HepG2 (cell line): Measurements from ENCODE around the gene SHISAL1. TPM values are rescaled to one million over a fixed set of nuclear protein-coding genes. Genes with fewer than 3 reads are reported as not detected.

ENCODE experiments used
- ATAC-seq: fragments of 200-7000 bp; cut with Tn5 transposase; 3 replicates; pipeline ENCODE4 v1.9.1; 2020; ENCODE audit warnings: mild to moderate bottlenecking, moderate library complexity
- BruUV-seq: library from RNA; stranded (reverse); fragments of 400-500 nt; replicated peaks from 2 replicates; lab custom pipeline; 2021; lab: Mats Ljungman, UMichigan
- CTCF ChIA-PET: fragments of 300-600 bp; formaldehyde crosslinking; extraction: SDS; loops from one replicate; lab custom pipeline; 2021; ENCODE audit warnings: low total read pairs, inconsistent platforms, low intra/inter-chr PET ratio; lab: Yijun Ruan, JAX
- POLR2A ChIA-PET: fragments of 350-600 bp; sonication (Branson Sonifier 250); formaldehyde crosslinking; loops from one replicate; lab custom pipeline; 2020; ENCODE audit warnings: antibody characterized with exemption, inconsistent platforms; lab: Yijun Ruan, JAX
- DNase-seq: peaks from one replicate; pipeline ENCODE4 v3.0.0-alpha.2; 2015; ENCODE audit warnings: low spot score
- FAIRE-seq: peaks from 3 replicates; lab custom pipeline; 2011; peaks lifted over from hg19 to GRCh38; lab: Jason Lieb, UNC
- H2AFZ ChIP-seq: one replicate; pipeline ENCODE4 v1.6.1; 2011; ENCODE audit warnings: low read length, inconsistent platforms
- H3K27ac ChIP-seq: fragments of 300-600 bp; 3 replicates; pipeline ENCODE4 v1.8.0; 2011; ENCODE audit warnings: mixed run types, mild to moderate bottlenecking, mixed read lengths, low read length, inconsistent platforms; ENCODE audit not compliant: insufficient read depth; ENCODE audit errors: extremely low read length
- H3K27me3 ChIP-seq, 2 experiments: fragments of 200-600 bp in 1 of 2; 2 replicates in 1 of 2; 3 replicates in 1 of 2; pipeline versions ENCODE4 v1.6.0 to v1.8.0; 2011; ENCODE audit warnings: low read length in 2 of 2, mild to moderate bottlenecking in 2 of 2, moderate library complexity in 2 of 2, inconsistent platforms in 1 of 2; ENCODE audit not compliant: insufficient read depth in 2 of 2, control insufficient read depth in 1 of 2
- H3K36me3 ChIP-seq, 2 experiments: fragments of 200-600 bp in 1 of 2; replicated peaks in 1 of 2; 2 replicates in 1 of 2; 3 replicates in 1 of 2; pipeline versions ENCODE4 v1.5.1 to v1.8.0; 2011; ENCODE audit warnings: low read length in 2 of 2, inconsistent platforms in 1 of 2; ENCODE audit not compliant: insufficient read depth in 2 of 2, control insufficient read depth in 1 of 2
- H3K4me1 ChIP-seq: 2 replicates; pipeline ENCODE4 v1.5.1; 2012; ENCODE audit warnings: low read length, inconsistent platforms; ENCODE audit not compliant: insufficient read depth
- H3K4me2 ChIP-seq: 2 replicates; pipeline ENCODE4 v1.6.0; 2011; ENCODE audit warnings: low read depth, low read length, inconsistent platforms
- H3K4me3 ChIP-seq, 3 experiments: fragments of 200-600 bp in 1 of 3; sonication (generic), shearing (Covaris generic) in 1 of 3; replicated peaks in 1 of 3; 2 replicates each; pipeline ENCODE4 v1.5.1; 2011 to 2016; ENCODE audit warnings: low read length in 3 of 3, inconsistent platforms in 2 of 3, low read depth in 2 of 3, mild to moderate bottlenecking in 2 of 3, control low read depth in 1 of 3, mixed read lengths in 1 of 3; ENCODE audit not compliant: insufficient read depth in 1 of 3
- H3K79me2 ChIP-seq: one replicate; pipeline ENCODE4 v1.6.1; 2011; ENCODE audit warnings: low read length, inconsistent platforms; ENCODE audit not compliant: insufficient read depth
- H3K9ac ChIP-seq: 2 replicates; pipeline ENCODE4 v1.6.0; 2011; ENCODE audit warnings: mild to moderate bottlenecking, low read depth, low read length, inconsistent platforms; ENCODE audit not compliant: insufficient read depth
- H3K9me3 ChIP-seq: 2 replicates; pipeline ENCODE4 v1.5.1; 2012; ENCODE audit warnings: mild to moderate bottlenecking, low read length
- H4K20me1 ChIP-seq: 2 replicates; pipeline ENCODE4 v1.6.0; 2011; ENCODE audit warnings: inconsistent platforms, mild to moderate bottlenecking, low read length, moderate library complexity; ENCODE audit not compliant: insufficient read depth
- AHDC1 ChIP-seq: sonication (generic); formaldehyde crosslinking; IDR thresholded peaks from 2 replicates; pipeline ENCODE4 v1.5.1; 2020; ENCODE audit warnings: mild to moderate bottlenecking, missing genetic modification reagents, borderline replicate concordance
- FIP1L1 ChIP-seq: fragments of 200-400 bp; formaldehyde crosslinking; IDR thresholded peaks from 2 replicates; pipeline ENCODE4 v1.6.1; 2018; ENCODE audit warnings: low read depth, mild to moderate bottlenecking, low read length, moderate library complexity, borderline replicate concordance; ENCODE audit not compliant: insufficient read depth
- HMGXB3 ChIP-seq: sonication (generic); formaldehyde crosslinking; IDR thresholded peaks from 2 replicates; pipeline ENCODE4 v1.4.0; 2020; ENCODE audit warnings: missing genetic modification reagents, borderline replicate concordance
- HNRNPH1 ChIP-seq: fragments of 200-400 bp; formaldehyde crosslinking; optimal IDR thresholded peaks from 2 replicates; pipeline ENCODE3; 2017; ENCODE audit warnings: mild to moderate bottlenecking, low read depth, low read length
- NR2F2 ChIP-seq: IDR thresholded peaks from 2 replicates; pipeline ENCODE4 v1.6.1; 2012; ENCODE audit warnings: low read depth, inconsistent platforms, borderline replicate concordance
- SIN3B ChIP-seq: fragments of 150-350 bp; IDR thresholded peaks from 2 replicates; pipeline ENCODE4 v1.6.1; 2014; ENCODE audit warnings: low read length
- SKI ChIP-seq: fragments of 450-650 bp; IDR thresholded peaks from one replicate; pipeline ENCODE4 v1.6.1; 2018; ENCODE audit warnings: mild to moderate bottlenecking; ENCODE audit not compliant: partially characterized antibody
- ZNF549 ChIP-seq: sonication (generic); formaldehyde crosslinking; IDR thresholded peaks from 2 replicates; pipeline ENCODE4 v1.5.0; 2020; ENCODE audit warnings: missing genetic modification reagents
- ZNF670 ChIP-seq: sonication (generic); formaldehyde crosslinking; IDR thresholded peaks from 2 replicates; pipeline ENCODE4 v1.8.0; 2022; ENCODE audit warnings: mild to moderate bottlenecking, missing genetic modification reagents, borderline replicate concordance
- ZNF772 ChIP-seq: sonication (generic); formaldehyde crosslinking; IDR thresholded peaks from 2 replicates; pipeline ENCODE4 v1.5.0; 2020; ENCODE audit warnings: mild to moderate bottlenecking, missing genetic modification reagents
- WGBS: methylation state at CpG from one replicate; pipeline ENCODE4 v1.1.6; 2017; ENCODE audit warnings: low lambda C conversion rate; 5-methylcytosine and 5-hydroxymethylcytosine counted together
- in situ Hi-C: cut with HindIII; loops from 2 replicates; pipeline ENCODE4 v1.10.0; 2017; ENCODE audit warnings: low pct_unique_long_range_greater_than_20kb; ENCODE audit not compliant: extremely low pct_ligation_motif_present
- intact Hi-C: fragments of 100-400 bp; cut with micrococcal nuclease; formaldehyde crosslinking; loops from one replicate; pipeline ENCODE4 v1.10.0; 2022; ENCODE audit not compliant: unreplicated experiment
- polyA plus RNA-seq, 8 experiments: library from polyadenylated mRNA; depleted of rRNA in 3 of 8; stranded (reverse) in 7 of 8; unstranded in 1 of 8; fragments of >200 nt; fragmentation: Illumina TruSeq in 4 of 8; extraction: Trizol in 4 of 8; gene quantifications; 2 replicates each; pipeline versions ENCODE4 v1.2.1 to v1.2.3, GENCODE V29; 2011 to 2016; ENCODE audit warnings: low read depth in 4 of 8, missing spikeins in 1 of 8, mixed read lengths in 1 of 8; ENCODE audit not compliant: insufficient read depth in 1 of 8
- total RNA-seq, 5 experiments: library from RNA; depleted of rRNA; stranded (reverse); fragments of >200 nt; fragmentation: Illumina TruSeq; extraction: Trizol; gene quantifications; 2 replicates each; pipeline ENCODE4 v1.2.3, GENCODE V29; 2016; ENCODE audit warnings: low read depth in 1 of 5
- TF ChIP-seq, protein P1 (sequence below): sonication (generic); formaldehyde crosslinking; IDR thresholded peaks from 2 replicates; pipeline ENCODE4 v1.4.0; 2020; ENCODE audit warnings: missing genetic modification reagents, low read depth, mild to moderate bottlenecking, borderline replicate concordance

Gene SHISAL1
- total and polyA plus RNA-seq, 2 of the 13 experiments (the other 11 are each of a cell fraction or from before 2014, with no cell fraction given): not detected

GRCh38 chr22:44297470-44298061 lies 15.2 kb downstream of the SHISAL1 start:
- FAIRE-seq: no peak
- H3K27ac ChIP-seq: no peak overlapping the region
- DNase-seq: no peak
- ChIA-PET CTCF (no interaction called here), POLR2A (no interaction called here)
- intact Hi-C loops: no loop called here
- no peak for ATAC-seq
- no peak overlapping the region for H3K9ac ChIP-seq
- H3K4me3 ChIP-seq: no peak overlapping the region
- WGBS: 35% methylated on average over 7 of the region's 14 CpGs
- in situ Hi-C loops: no loop called here
- BruUV-seq: no TSS peak
- H3K27me3 ChIP-seq: peaks cover 4 to 18% of the 10 kb centered on the region in 2 experiments; a peak in 4 of 5 replicates
- H3K4me1 ChIP-seq: no peaks in the 10 kb centered on the region
- no peaks in the 10 kb centered on the region for H4K20me1 ChIP-seq
- H3K4me2 ChIP-seq: no peak overlapping the region
- no peaks in the 10 kb centered on the region for H3K36me3 ChIP-seq
- H3K79me2 ChIP-seq: no peaks in the 10 kb centered on the region
- peaks cover 11% of the 10 kb centered on the region for H3K9me3 ChIP-seq
- no peak overlapping the region for H2AFZ ChIP-seq
- no peak for TF ChIP-seq AHDC1 (CRISPR knock-in tag)
- TF ChIP-seq NR2F2: no peak
- TF ChIP-seq, protein P1, sequence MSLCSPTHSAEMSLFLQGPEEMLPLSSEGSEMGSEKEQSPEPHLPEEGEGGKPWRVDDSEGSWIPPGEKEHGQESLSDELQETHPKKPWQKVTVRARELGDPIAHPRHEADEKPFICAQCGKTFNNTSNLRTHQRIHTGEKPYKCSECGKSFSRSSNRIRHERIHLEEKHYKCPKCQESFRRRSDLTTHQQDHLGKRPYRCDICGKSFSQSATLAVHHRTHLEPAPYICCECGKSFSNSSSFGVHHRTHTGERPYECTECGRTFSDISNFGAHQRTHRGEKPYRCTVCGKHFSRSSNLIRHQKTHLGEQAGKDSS (CRISPR knock-in tag): no peak
- no peak for TF ChIP-seq FIP1L1
- TF ChIP-seq SKI: no peak
- no peak for TF ChIP-seq HNRNPH1
- TF ChIP-seq ZNF549: no peak
- no peak for TF ChIP-seq ZNF670
- no peak for TF ChIP-seq HMGXB3 (CRISPR knock-in tag)
- TF ChIP-seq SIN3B: no peak
- no peak for TF ChIP-seq ZNF772 (CRISPR knock-in tag)
